GM12873 (cell line): ENCODE data around the gene PHRF1.

Experiments
- CTCF ChIP-seq: IDR thresholded peaks from 2 replicates; pipeline ENCODE4 v1.5.1; 2012; ENCODE audit warnings: low read depth, mild to moderate bottlenecking, moderate library complexity, low read length, control low read depth; ENCODE audit not compliant: insufficient read depth; ENCODE audit errors: missing control alignments

PHRF1 gene

GRCh38 chr11:551596-551995 lies 24.7 kb upstream of the PHRF1 start:
- no peak for TF ChIP-seq CTCF

- TF ChIP-seq CTCF: no peak
These were observed 22.9 kb upstream of the PHRF1 start for GRCh38 chr11:553083-553987.

DNA sequence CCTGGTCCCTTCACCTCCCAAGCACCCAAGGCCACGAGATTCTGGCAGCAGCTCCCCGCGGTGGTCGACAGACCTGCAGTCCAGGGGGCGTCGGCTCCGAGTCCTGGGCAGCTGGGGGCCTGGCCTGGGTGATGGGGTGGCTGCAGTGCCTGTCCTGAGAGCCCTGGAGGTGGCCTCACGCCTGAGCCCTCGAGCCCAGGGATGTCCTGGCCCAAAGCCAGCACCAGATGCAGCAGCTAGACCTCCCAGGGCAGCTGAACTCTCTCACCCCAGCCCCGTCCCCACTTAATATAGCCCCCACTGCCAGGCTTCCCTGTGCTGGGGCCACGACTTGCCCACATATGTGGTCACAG lies 22.3 kb upstream of the PHRF1 start:
- no peak for TF ChIP-seq CTCF

DNA sequence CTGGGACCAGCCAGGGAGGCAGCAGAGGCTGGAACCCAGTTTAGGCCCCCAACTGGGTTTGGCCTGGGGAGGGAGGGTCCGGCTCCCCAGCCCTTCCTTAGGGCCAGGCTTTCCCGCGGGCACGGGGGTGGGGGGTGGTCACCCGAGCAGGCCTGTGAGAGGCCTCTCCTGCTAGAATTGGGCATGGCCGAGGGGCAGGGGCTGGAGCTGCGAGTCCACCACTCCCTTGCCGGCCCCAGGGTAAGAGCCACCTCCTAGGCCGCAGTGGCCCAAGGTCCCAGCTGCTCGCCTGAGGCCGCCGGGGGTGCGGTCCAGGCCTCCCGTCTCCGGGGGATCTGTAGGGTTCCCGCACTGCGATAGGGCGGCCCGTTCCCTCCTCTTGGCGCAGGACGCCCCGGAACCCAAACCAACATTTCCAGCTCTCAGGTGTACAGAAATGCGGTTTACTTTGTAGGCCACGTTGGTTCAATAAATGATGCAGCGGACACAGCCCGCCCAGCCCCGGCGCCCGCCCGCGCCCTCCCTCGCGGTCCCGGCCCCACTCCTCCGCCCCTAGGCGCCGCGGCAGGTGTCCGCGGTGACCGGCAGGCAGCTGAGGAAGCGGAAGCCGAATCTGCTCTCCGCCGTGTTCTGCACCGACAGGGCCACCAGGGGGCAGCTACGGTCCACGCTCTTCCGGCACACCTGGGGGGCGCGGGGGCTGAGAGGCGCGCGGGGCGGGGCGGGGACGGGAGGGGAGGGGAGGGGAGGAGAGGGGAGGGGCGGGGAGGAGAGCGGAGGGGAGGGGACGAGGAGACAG lies 21.6 kb upstream of the PHRF1 start:
- TF ChIP-seq CTCF: peak; percentile 70

GRCh38 chr11:555227-555779 lies 21.0 kb upstream of the PHRF1 start:
- no peak for TF ChIP-seq CTCF

GRCh38 chr11:555780-556661 lies 20.2 kb upstream of the PHRF1 start:
- TF ChIP-seq CTCF: no peak
